K562 (cell line): Measurements from ENCODE around the gene TBC1D1. TPM values are rescaled to one million over a fixed set of nuclear protein-coding genes. Genes with fewer than 3 reads are reported as not detected.

ENCODE experiments used
- ATAC-seq: fragments of 200-7000 bp; cut with Tn5 transposase; 3 replicates; pipeline ENCODE4 v1.9.1; 2020; ENCODE audit warnings: moderate library complexity
- BruUV-seq: library from RNA; stranded (reverse); fragments of 400-500 nt; replicated peaks from 2 replicates; lab custom pipeline; 2021; lab: Mats Ljungman, UMichigan
- CTCF ChIA-PET: fragments of 300-600 bp; formaldehyde crosslinking; extraction: SDS; loops from one replicate; lab custom pipeline; 2021; ENCODE audit warnings: low intra/inter-chr PET ratio; lab: Yijun Ruan, JAX
- POLR2A ChIA-PET: fragments of 300-600, 350-650 bp; sonication (Branson Sonifier 250); formaldehyde crosslinking; extraction: SDS; loops from one replicate; lab custom pipeline; 2021; ENCODE audit warnings: antibody characterized with exemption, inconsistent platforms; lab: Yijun Ruan, JAX
- DNase-seq, 4 experiments: peaks; one replicate each; pipeline versions ENCODE4 v3.0.0 to v3.0.0-alpha.2; 2011 to 2018; ENCODE audit warnings: low spot score in 3 of 4, mixed read lengths in 3 of 4; ENCODE audit errors: extremely low read depth in 1 of 4
- FAIRE-seq: peaks from 2 replicates; lab custom pipeline; 2011; peaks lifted over from hg19 to GRCh38; lab: Jason Lieb, UNC
- H2AFZ ChIP-seq: 2 replicates; pipeline ENCODE4 v1.6.0; 2011; ENCODE audit warnings: low read depth, low read length, control low read depth, inconsistent platforms
- H3K27ac ChIP-seq: fragments of 200-600 bp; 3 replicates; pipeline ENCODE4 v1.8.0; 2011; ENCODE audit warnings: low read depth, mild to moderate bottlenecking, control low read depth, inconsistent platforms, low read length, moderate library complexity, mixed read lengths; ENCODE audit errors: extremely low read depth
- H3K27me3 ChIP-seq, 2 experiments: fragments of 300-600 bp in 1 of 2; 2 replicates in 1 of 2; 3 replicates in 1 of 2; pipeline versions ENCODE4 v1.6.0 to v1.8.0; 2011; ENCODE audit warnings: inconsistent platforms in 2 of 2, low read length in 2 of 2, mild to moderate bottlenecking in 1 of 2, mixed read lengths in 1 of 2, moderate library complexity in 1 of 2; ENCODE audit not compliant: control insufficient read depth in 2 of 2, insufficient read depth in 2 of 2
- H3K36me3 ChIP-seq: fragments of 300-600 bp; 3 replicates; pipeline ENCODE4 v1.8.0; 2011; ENCODE audit warnings: mild to moderate bottlenecking, low read length, inconsistent platforms; ENCODE audit not compliant: control insufficient read depth, insufficient read depth
- H3K4me1 ChIP-seq, 2 experiments: fragments of 200-600 bp in 1 of 2; replicated peaks in 1 of 2; 2 replicates in 1 of 2; 3 replicates in 1 of 2; pipeline versions ENCODE4 v1.5.1 to v1.8.0; 2011; ENCODE audit warnings: inconsistent platforms in 2 of 2, low read length in 2 of 2, mild to moderate bottlenecking in 1 of 2, mixed read lengths in 1 of 2, moderate library complexity in 1 of 2; ENCODE audit not compliant: control insufficient read depth in 2 of 2, insufficient read depth in 2 of 2
- H3K4me2 ChIP-seq: 2 replicates; pipeline ENCODE4 v1.6.1; 2011; ENCODE audit warnings: low read length, control low read depth, inconsistent platforms, mixed read lengths; ENCODE audit not compliant: insufficient read depth
- H3K4me3 ChIP-seq: fragments of 200-600 bp; sonication (generic), shearing (Covaris generic); 2 replicates; pipeline ENCODE4 v1.5.1; 2016; ENCODE audit warnings: control low read depth, inconsistent platforms
- H3K79me2 ChIP-seq: fragments of 200-600 bp; 3 replicates; pipeline ENCODE4 v1.8.0; 2011; ENCODE audit warnings: low read length, inconsistent platforms; ENCODE audit not compliant: control insufficient read depth, insufficient read depth
- H3K9ac ChIP-seq, 2 experiments: 2 replicates each; pipeline versions ENCODE4 v1.6.0 to v1.6.1; 2011; ENCODE audit warnings: low read depth in 2 of 2, low read length in 2 of 2, control low read depth in 1 of 2, inconsistent platforms in 1 of 2, mild to moderate bottlenecking in 1 of 2, mixed read lengths in 1 of 2; ENCODE audit not compliant: insufficient read depth in 1 of 2
- H3K9me1 ChIP-seq: one replicate; pipeline ENCODE4 v1.6.0; 2011; ENCODE audit warnings: inconsistent platforms, mild to moderate bottlenecking, low read length, moderate library complexity; ENCODE audit not compliant: control insufficient read depth, insufficient read depth
- H3K9me3 ChIP-seq: replicated peaks from 2 replicates; pipeline ENCODE4 v1.5.1; 2011; ENCODE audit warnings: low read depth, low read length, inconsistent platforms; ENCODE audit not compliant: control insufficient read depth, insufficient read depth
- H4K20me1 ChIP-seq: replicated peaks from 2 replicates; pipeline ENCODE4 v1.6.1; 2011; ENCODE audit warnings: low read length, inconsistent platforms, mixed read lengths; ENCODE audit not compliant: control insufficient read depth, insufficient read depth
- FOXA3 ChIP-seq, 2 experiments: fragments of 450-650 bp in 1 of 2; sonication (generic) in 1 of 2; formaldehyde crosslinking; IDR thresholded peaks in 1 of 2; conservative IDR thresholded peaks in 1 of 2; 2 replicates each; pipeline versions ENCODE4 v1.4.0 to v1.8.0; 2020 to 2022; ENCODE audit warnings: mild to moderate bottlenecking in 2 of 2, missing genetic modification reagents in 1 of 2
- GATA2 ChIP-seq: sonication (generic); formaldehyde crosslinking; IDR thresholded peaks from 2 replicates; pipeline ENCODE4 v1.4.0; 2020; ENCODE audit warnings: mild to moderate bottlenecking, missing genetic modification reagents
- GTF2A2 ChIP-seq: IDR thresholded peaks from 2 replicates; pipeline ENCODE4 v1.6.1; 2016; ENCODE audit warnings: mild to moderate bottlenecking, missing genetic modification characterization, missing compliant biosample characterization
- WGBS: fragments of 100-300 bp; shearing (Covaris generic); methylation state at CpG from one replicate; pipeline ENCODE4 v1.1.6; 2016; ENCODE audit warnings: low coverage, mixed read lengths; ENCODE audit not compliant: insufficient coverage; ENCODE audit errors: missing lambda C conversion rate; 5-methylcytosine and 5-hydroxymethylcytosine counted together
- in situ Hi-C: fragments of 300-500 bp; cut with MboI; formaldehyde crosslinking; loops from 4 replicates; pipeline ENCODE4 v1.15.0; 2018; ENCODE audit warnings: inconsistent platforms, mixed read lengths
- intact Hi-C: fragments of 100-400 bp; cut with micrococcal nuclease; formaldehyde crosslinking; loops from 2 replicates; pipeline ENCODE4 v1.14.2; 2022
- polyA plus RNA-seq, 8 experiments: library from polyadenylated mRNA; depleted of rRNA in 4 of 8; stranded (reverse) in 5 of 8; unstranded in 3 of 8; fragments of >200 nt; fragmentation: Nextera tagmentation in 2 of 8; fragmentation: Illumina TruSeq in 1 of 8; extraction: Ambion mirVana in 2 of 8; extraction: Trizol in 1 of 8; gene quantifications; 2 replicates each; pipeline versions ENCODE4 v1.2.1 to v1.2.3, GENCODE V29; 2011 to 2014; ENCODE audit warnings: inconsistent platforms in 1 of 8, missing spikeins in 1 of 8
- total RNA-seq, 7 experiments: library from RNA; depleted of rRNA in 6 of 7; stranded (reverse); fragments of >200 nt in 6 of 7; fragmentation: Illumina TruSeq in 2 of 7; extraction: Trizol in 2 of 7; gene quantifications; 2 replicates each; pipeline versions ENCODE4 v1.2.1 to v1.2.3, GENCODE V29; 2011 to 2021; ENCODE audit warnings: low replicate concordance in 1 of 7
- TF ChIP-seq, protein P1 (sequence below), 2 experiments: IDR thresholded peaks in 1 of 2; conservative IDR thresholded peaks in 1 of 2; 2 replicates each; pipeline ENCODE4 v1.6.1; 2016; ENCODE audit warnings: low read depth in 2 of 2, mild to moderate bottlenecking in 1 of 2, missing compliant biosample characterization in 1 of 2, missing genetic modification characterization in 1 of 2, moderate library complexity in 1 of 2
- TF ChIP-seq, protein P2 (sequence below), 2 experiments: fragments of 450-650 bp in 1 of 2; sonication (generic) in 1 of 2; formaldehyde crosslinking in 1 of 2; IDR thresholded peaks; 2 replicates each; pipeline versions ENCODE4 v1.7.1 to v1.9.0; 2016 to 2022; ENCODE audit warnings: inconsistent platforms in 1 of 2, mild to moderate bottlenecking in 1 of 2, missing genetic modification reagents in 1 of 2

The TBC1D1 gene
- total and polyA plus RNA-seq, 9 of the 15 experiments (the other 6 are each of a cell fraction or from before 2014, with no cell fraction given) = 0.59 to 14.2 (median 8.8) TPM

DNA sequence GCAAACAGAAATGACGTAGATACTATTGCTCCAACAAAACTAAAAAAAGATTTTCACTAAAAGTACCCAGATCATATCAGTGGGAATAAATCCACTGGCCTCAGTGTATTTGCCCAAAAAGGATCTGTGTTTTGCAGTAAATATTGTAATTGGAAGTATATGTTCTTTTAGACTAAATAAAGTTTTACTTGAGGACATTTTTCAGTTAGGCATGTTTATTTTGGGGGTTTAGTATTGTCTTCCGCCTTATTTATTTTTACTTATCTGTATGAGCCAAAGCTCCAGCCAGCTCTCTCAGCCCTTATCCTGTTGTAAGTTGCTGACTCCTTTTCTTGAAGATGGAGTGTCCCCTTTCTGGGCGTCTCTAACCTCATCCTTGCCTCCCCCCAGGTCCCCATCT lies 119.1 kb downstream of the TBC1D1 start:
- H3K4me1 ChIP-seq = no peaks in the 10 kb centered on the region
- POLR2A ChIA-PET = no interaction called here
- peak; percentile 38 to 87; a peak in 3 of 4 replicates for TF ChIP-seq FOXA3 (CRISPR knock-in tag; conservative IDR thresholded peaks at IDR 0.05 in 1 of 2, IDR thresholded peaks at IDR 0.05 in 1 of 2)
- TF ChIP-seq, protein P1, sequence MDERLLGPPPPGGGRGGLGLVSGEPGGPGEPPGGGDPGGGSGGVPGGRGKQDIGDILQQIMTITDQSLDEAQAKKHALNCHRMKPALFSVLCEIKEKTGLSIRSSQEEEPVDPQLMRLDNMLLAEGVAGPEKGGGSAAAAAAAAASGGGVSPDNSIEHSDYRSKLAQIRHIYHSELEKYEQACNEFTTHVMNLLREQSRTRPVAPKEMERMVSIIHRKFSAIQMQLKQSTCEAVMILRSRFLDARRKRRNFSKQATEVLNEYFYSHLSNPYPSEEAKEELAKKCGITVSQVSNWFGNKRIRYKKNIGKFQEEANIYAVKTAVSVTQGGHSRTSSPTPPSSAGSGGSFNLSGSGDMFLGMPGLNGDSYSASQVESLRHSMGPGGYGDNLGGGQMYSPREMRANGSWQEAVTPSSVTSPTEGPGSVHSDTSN (CRISPR knock-in tag; IDR thresholded peaks at IDR 0.05; ENCODE audit: low read depth) = no peak
- TF ChIP-seq, protein P1 (tag; conservative IDR thresholded peaks at IDR 0.05; ENCODE audit: low read depth) = no peak
- TF ChIP-seq, protein P2, sequence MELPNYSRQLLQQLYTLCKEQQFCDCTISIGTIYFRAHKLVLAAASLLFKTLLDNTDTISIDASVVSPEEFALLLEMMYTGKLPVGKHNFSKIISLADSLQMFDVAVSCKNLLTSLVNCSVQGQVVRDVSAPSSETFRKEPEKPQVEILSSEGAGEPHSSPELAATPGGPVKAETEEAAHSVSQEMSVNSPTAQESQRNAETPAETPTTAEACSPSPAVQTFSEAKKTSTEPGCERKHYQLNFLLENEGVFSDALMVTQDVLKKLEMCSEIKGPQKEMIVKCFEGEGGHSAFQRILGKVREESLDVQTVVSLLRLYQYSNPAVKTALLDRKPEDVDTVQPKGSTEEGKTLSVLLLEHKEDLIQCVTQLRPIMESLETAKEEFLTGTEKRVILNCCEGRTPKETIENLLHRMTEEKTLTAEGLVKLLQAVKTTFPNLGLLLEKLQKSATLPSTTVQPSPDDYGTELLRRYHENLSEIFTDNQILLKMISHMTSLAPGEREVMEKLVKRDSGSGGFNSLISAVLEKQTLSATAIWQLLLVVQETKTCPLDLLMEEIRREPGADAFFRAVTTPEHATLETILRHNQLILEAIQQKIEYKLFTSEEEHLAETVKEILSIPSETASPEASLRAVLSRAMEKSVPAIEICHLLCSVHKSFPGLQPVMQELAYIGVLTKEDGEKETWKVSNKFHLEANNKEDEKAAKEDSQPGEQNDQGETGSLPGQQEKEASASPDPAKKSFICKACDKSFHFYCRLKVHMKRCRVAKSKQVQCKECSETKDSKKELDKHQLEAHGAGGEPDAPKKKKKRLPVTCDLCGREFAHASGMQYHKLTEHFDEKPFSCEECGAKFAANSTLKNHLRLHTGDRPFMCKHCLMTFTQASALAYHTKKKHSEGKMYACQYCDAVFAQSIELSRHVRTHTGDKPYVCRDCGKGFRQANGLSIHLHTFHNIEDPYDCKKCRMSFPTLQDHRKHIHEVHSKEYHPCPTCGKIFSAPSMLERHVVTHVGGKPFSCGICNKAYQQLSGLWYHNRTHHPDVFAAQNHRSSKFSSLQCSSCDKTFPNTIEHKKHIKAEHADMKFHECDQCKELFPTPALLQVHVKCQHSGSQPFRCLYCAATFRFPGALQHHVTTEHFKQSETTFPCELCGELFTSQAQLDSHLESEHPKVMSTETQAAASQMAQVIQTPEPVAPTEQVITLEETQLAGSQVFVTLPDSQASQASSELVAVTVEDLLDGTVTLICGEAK (IDR thresholded peaks at IDR 0.05) = peak; percentile 84
- TF ChIP-seq, protein P2 (CRISPR knock-in tag; IDR thresholded peaks at IDR 0.05) = peak; percentile 68
- TF ChIP-seq GATA2 (CRISPR knock-in tag) = no peak
- no peak for TF ChIP-seq GTF2A2 (tag)

More for the DNA sequence above, 119.1 kb downstream of the TBC1D1 start:
- H3K4me2 ChIP-seq = no peak overlapping the region
- no peak for FAIRE-seq
- no peaks in the 10 kb centered on the region for H3K9me1 ChIP-seq
- in situ Hi-C loops (no loop called here), intact Hi-C loops (no loop called here)
- DNase-seq = no peak
- H2AFZ ChIP-seq = no peak overlapping the region
- H3K9ac ChIP-seq = no peak overlapping the region
- H3K9me3 ChIP-seq = no peaks in the 10 kb centered on the region
- no peak overlapping the region for H3K4me3 ChIP-seq
- H3K79me2 ChIP-seq = no peaks in the 10 kb centered on the region
- H3K36me3 ChIP-seq = no peaks in the 10 kb centered on the region
- peaks cover 4% of the 10 kb centered on the region for H4K20me1 ChIP-seq
- no peak for ATAC-seq
- BruUV-seq = no TSS peak
- H3K27me3 ChIP-seq = peaks cover 10 to 44% of the 10 kb centered on the region in 2 experiments
- WGBS = 2% methylated on average over 3 of the region's 3 CpGs
- CTCF ChIA-PET = no interaction called here
- no peak overlapping the region for H3K27ac ChIP-seq
